Upper lobe of left lung (tissue), 6 donors: ENCODE results near the gene CDC42BPA. TPM values are rescaled to one million over a fixed set of nuclear protein-coding genes. Genes with fewer than 3 reads are reported as not detected.
"Not testable (repeated sequence)": the region's sequence is repeated elsewhere in the genome, so short reads cannot be mapped to it uniquely, and the experiment has no call there.

ENCODE experiments used
- ATAC-seq, 2 donors: fragments of 200-7000 bp; cut with Tn5 transposase; one replicate each; pipeline ENCODE4 v1.9.1; 2022; ENCODE audit warnings: mild to moderate bottlenecking in 2 of 2, moderate library complexity in 2 of 2; ENCODE audit not compliant: low FRiP score in 2 of 2
- DNase-seq, 2 donors: peaks; one replicate each; pipeline ENCODE4 v3.0.0-alpha.2; 2019 to 2020
- H3K27ac ChIP-seq, 4 donors: fragments of 200-600 bp; sonication (generic); one replicate each; pipeline ENCODE4 v1.5.1; 2016 to 2019
- H3K27me3 ChIP-seq, 4 donors: fragments of 200-600 bp; sonication (generic); one replicate each; pipeline ENCODE4 v1.5.1; 2017 to 2019
- H3K36me3 ChIP-seq, 4 donors: fragments of 200-600 bp; sonication (generic); one replicate each; pipeline ENCODE4 v1.5.1; 2016 to 2019
- H3K4me1 ChIP-seq, 4 donors: fragments of 200-600 bp; sonication (generic); one replicate each; pipeline ENCODE4 v1.5.1; 2018 to 2019
- H3K4me3 ChIP-seq, 4 donors: fragments of 200-600 bp; sonication (generic); one replicate each; pipeline ENCODE4 v1.5.1; 2017 to 2019; ENCODE audit warnings: mild to moderate bottlenecking in 2 of 4, moderate library complexity in 1 of 4
- H3K9me3 ChIP-seq, 4 donors: fragments of 200-600 bp; sonication (generic); one replicate each; pipeline ENCODE4 v1.5.1; 2018 to 2019
- CTCF ChIP-seq, 6 experiments: fragments of 450-650 bp in 4 of 6; fragments of 200-600 bp in 2 of 6; sonication (generic) in 2 of 6; IDR thresholded peaks; one replicate each; pipeline ENCODE4 v1.5.1; 2016 to 2019; ENCODE audit warnings: antibody characterized with exemption in 6 of 6
- EP300 ChIP-seq, 4 donors: sonication (generic); formaldehyde crosslinking; IDR thresholded peaks; one replicate each; pipeline ENCODE4 v1.5.1; 2017; ENCODE audit warnings: antibody characterized with exemption in 4 of 4, control low read depth in 2 of 4
- POLR2A ChIP-seq, 4 donors: fragments of 450-650 bp; IDR thresholded peaks; one replicate each; pipeline ENCODE4 v1.5.1; 2016 to 2017; ENCODE audit warnings: antibody characterized with exemption in 4 of 4, mild to moderate bottlenecking in 2 of 4
- POLR2AphosphoS5 ChIP-seq, 2 donors: sonication (generic); formaldehyde crosslinking; IDR thresholded peaks; one replicate each; pipeline ENCODE4 v1.5.1; 2017; ENCODE audit warnings: antibody characterized with exemption in 2 of 2
- WGBS, 2 donors: methylation state at CpG; one replicate each; pipeline ENCODE4 v1.1.5; 2017 to 2018; 5-methylcytosine and 5-hydroxymethylcytosine counted together
- total RNA-seq, 6 donors: library from RNA; depleted of rRNA in 4 of 6; stranded (reverse); fragments of >200 nt in 4 of 6; gene quantifications; one replicate each; pipeline versions ENCODE4 v1.1.0 to v1.2.1, GENCODE V29; 2016 to 2021
- donor health status: DM: no; HTN: no; CAD: no; lungs with moderate emphysema.
- donor health status: DM: no; HTN: yes; CAD: no; lungs with severe emphysema.

Gene CDC42BPA
- total RNA-seq, 6 donors from 2014 or later, result 27.8 to 76.1 (median 33.1) TPM

- Histone ChIP-seq H3K36me3 (peaks cover 3 to 21% (median 9%) of the 10 kb centered on the region in 4 donors), H3K9me3 (no peaks in the 10 kb centered on the region), H3K27ac (no peak overlapping the region), H3K4me3 (no peak overlapping the region), H3K4me1 (no peaks in the 10 kb centered on the region), H3K27me3 (no peaks in the 10 kb centered on the region)
- no peak for DNase-seq
- ATAC-seq, result peak; percentile 9 to 32
- WGBS, 2 donors, result 76 to 92% methylated on average over 3 to 5 of the region's 5 CpGs
- no peak for TF ChIP-seq EP300 (IDR thresholded peaks at IDR 0.05)
- TF ChIP-seq POLR2A (IDR thresholded peaks at IDR 0.05), result no peak
- no peak for TF ChIP-seq CTCF (IDR thresholded peaks at IDR 0.05)
- no peak for TF ChIP-seq POLR2AphosphoS5 (IDR thresholded peaks at IDR 0.05)
Measured at GRCh38 chr1:226960256-226960655, 358.0 kb downstream of the CDC42BPA start.

- WGBS, 2 donors, result 94 to 97% methylated on average over 13 of the region's 13 CpGs
- Histone ChIP-seq H3K36me3 (peaks cover 0 to 14% (median 0%) of the 10 kb centered on the region in 4 donors), H3K9me3 (no peaks in the 10 kb centered on the region), H3K4me1 (peaks cover 0 to 13% (median 5%) of the 10 kb centered on the region in 4 donors), H3K27me3 (no peaks in the 10 kb centered on the region), H3K4me3 (no peak overlapping the region), H3K27ac (no peak overlapping the region)
- TF ChIP-seq POLR2AphosphoS5 (IDR thresholded peaks at IDR 0.05) (no peak), EP300 (IDR thresholded peaks at IDR 0.05) (no peak), POLR2A (IDR thresholded peaks at IDR 0.05) (no peak), CTCF (IDR thresholded peaks at IDR 0.05) (no peak)
- DNase-seq, result peak in 1 of 2 donors; percentile 54
- no peak for ATAC-seq
Measured at GRCh38 chr1:226958300-226958699, 360.0 kb downstream of the CDC42BPA start.

GRCh38 chr1:226957714-226958113, 360.6 kb downstream of the CDC42BPA start:
- no peak for ATAC-seq
- TF ChIP-seq POLR2AphosphoS5 (IDR thresholded peaks at IDR 0.05) (no peak), EP300 (IDR thresholded peaks at IDR 0.05) (no peak), POLR2A (IDR thresholded peaks at IDR 0.05) (no peak), CTCF (IDR thresholded peaks at IDR 0.05) (no peak)
- no peak for DNase-seq
- H3K27ac ChIP-seq, result no peak overlapping the region
- no peaks in the 10 kb centered on the region for H3K27me3 ChIP-seq
- peaks cover 0 to 13% (median 6%) of the 10 kb centered on the region in 4 donors for H3K4me1 ChIP-seq
- H3K9me3 ChIP-seq, result no peaks in the 10 kb centered on the region
- no peak overlapping the region for H3K4me3 ChIP-seq
- H3K36me3 ChIP-seq, result peaks cover 0 to 8% (median 0%) of the 10 kb centered on the region in 4 donors
- WGBS, 2 donors, result 93 to 94% methylated on average over 11 of the region's 11 CpGs

GRCh38 chr1:226956942-226957713, 361.2 kb downstream of the CDC42BPA start:
- TF ChIP-seq POLR2AphosphoS5 (IDR thresholded peaks at IDR 0.05), result no peak
- no peak for TF ChIP-seq POLR2A (IDR thresholded peaks at IDR 0.05)
- no peak for TF ChIP-seq EP300 (IDR thresholded peaks at IDR 0.05)
- TF ChIP-seq CTCF (IDR thresholded peaks at IDR 0.05), result no peak
- H3K27me3 ChIP-seq, result no peaks in the 10 kb centered on the region
- H3K4me3 ChIP-seq, result no peak overlapping the region
- ATAC-seq (no peak), DNase-seq (no peak)
- peaks cover 0 to 13% (median 6%) of the 10 kb centered on the region in 4 donors for H3K4me1 ChIP-seq
- no peaks in the 10 kb centered on the region for H3K9me3 ChIP-seq
- peaks cover 0 to 2% (median 0%) of the 10 kb centered on the region in 4 donors for H3K36me3 ChIP-seq
- 96 to 99% methylated on average over 6 of the region's 6 CpGs for WGBS, 2 donors
- no peak overlapping the region for H3K27ac ChIP-seq

GRCh38 chr1:226955857-226956256, 362.4 kb downstream of the CDC42BPA start:
- H3K4me3 ChIP-seq, H3K27me3 ChIP-seq, ATAC-seq, H3K9me3 ChIP-seq, DNase-seq, H3K36me3 ChIP-seq, H3K27ac ChIP-seq: not testable (repeated sequence)
- 85 to 96% methylated on average over 2 of the region's 2 CpGs for WGBS, 2 donors
- peaks cover 0 to 13% (median 8%) of the 10 kb centered on the region in 4 donors for H3K4me1 ChIP-seq
